Natural killer cell treated with Interleukin-12 subunit alpha and Interleukin-12 subunit beta and Interleukin-15 and Interleukin-18, amount 100 ng/mL, for 72 hours (primary cell): ENCODE data around the gene SNX22. TPM values are rescaled to one million over a fixed set of nuclear protein-coding genes. Genes with fewer than 3 reads are reported as not detected.

Experiments
- ATAC-seq, 2 donors: fragments of 150-1000 bp; cut with Tn5 transposase in 1 of 2; sonication (Bioruptor Pico), chemical (Tn5 transposase) in 1 of 2; 2 replicates each; pipeline ENCODE4 v1.10.0; 2021
- DNase-seq: peaks from one replicate; pipeline ENCODE4 v3.0.0; 2022; ENCODE audit warnings: low spot score
- H3K27ac Mint-ChIP-seq, 2 donors: 1 replicate in 1 of 2; 2 replicates in 1 of 2; pipeline ENCODE4 v1.8.0; 2022; ENCODE audit warnings: mixed read lengths in 2 of 2, mild to moderate bottlenecking in 1 of 2, moderate library complexity in 1 of 2
- H3K27me3 Mint-ChIP-seq, 2 donors: 1 replicate in 1 of 2; 2 replicates in 1 of 2; pipeline ENCODE4 v1.8.0; 2022; ENCODE audit warnings: mixed read lengths in 2 of 2
- H3K36me3 Mint-ChIP-seq: one replicate; pipeline ENCODE4 v1.8.0; 2022; ENCODE audit warnings: mixed read lengths
- H3K4me1 Mint-ChIP-seq, 2 donors: 1 replicate in 1 of 2; 2 replicates in 1 of 2; pipeline ENCODE4 v1.8.0; 2022; ENCODE audit warnings: low read depth in 2 of 2, mixed read lengths in 2 of 2, mild to moderate bottlenecking in 1 of 2
- H3K4me3 Mint-ChIP-seq: one replicate; pipeline ENCODE4 v1.8.0; 2022; ENCODE audit warnings: mixed read lengths
- H3K9me3 Mint-ChIP-seq: 2 replicates; pipeline ENCODE4 v1.8.0; 2022; ENCODE audit warnings: mixed read lengths
- total RNA-seq, 2 donors: library from RNA; stranded (reverse); gene quantifications; one replicate each; pipeline ENCODE4 v1.2.3, GENCODE V29; 2022

SNX22 gene
- total RNA-seq, 2 donors from 2014 or later = 0.07 TPM; not detected in 1

- Mint-ChIP-seq H3K27ac (no peak overlapping the region), H3K4me1 (peaks cover 7 to 9% of the 10 kb centered on the region in 2 donors), H3K36me3 (peaks cover 20% of the 10 kb centered on the region), H3K9me3 (no peaks in the 10 kb centered on the region), H3K27me3 (no peaks in the 10 kb centered on the region), H3K4me3 (no peak overlapping the region)
- DNase-seq (no peak), ATAC-seq (no peak)
Measured at GRCh38 chr15:64122444-64122843, 29.1 kb upstream of the SNX22 start.

- DNase-seq (no peak), ATAC-seq (no peak)
- no peaks in the 10 kb centered on the region for H3K27me3 Mint-ChIP-seq
- H3K9me3 Mint-ChIP-seq = no peaks in the 10 kb centered on the region
- H3K4me1 Mint-ChIP-seq = peaks cover 8 to 9% of the 10 kb centered on the region in 2 donors
- H3K4me3 Mint-ChIP-seq = no peak overlapping the region
- H3K27ac Mint-ChIP-seq = no peak overlapping the region
- H3K36me3 Mint-ChIP-seq = peaks cover 22% of the 10 kb centered on the region
Measured at GRCh38 chr15:64122936-64123351, 28.6 kb upstream of the SNX22 start.

- Mint-ChIP-seq H3K4me3 (no peak overlapping the region), H3K36me3 (peaks cover 16% of the 10 kb centered on the region), H3K4me1 (peaks cover 4 to 8% of the 10 kb centered on the region in 2 donors), H3K9me3 (no peaks in the 10 kb centered on the region), H3K27me3 (no peaks in the 10 kb centered on the region), H3K27ac (no peak overlapping the region)
- DNase-seq (no peak), ATAC-seq (no peak)
Measured at GRCh38 chr15:64125978-64126377, 25.6 kb upstream of the SNX22 start.

- DNase-seq (no peak), ATAC-seq (no peak)
- peaks cover 4 to 8% of the 10 kb centered on the region in 2 donors for H3K4me1 Mint-ChIP-seq
- no peak overlapping the region for H3K27ac Mint-ChIP-seq
- no peaks in the 10 kb centered on the region for H3K27me3 Mint-ChIP-seq
- no peaks in the 10 kb centered on the region for H3K9me3 Mint-ChIP-seq
- H3K36me3 Mint-ChIP-seq = peaks cover 18% of the 10 kb centered on the region
- H3K4me3 Mint-ChIP-seq = no peak overlapping the region
Measured at GRCh38 chr15:64127521-64128270, 23.8 kb upstream of the SNX22 start.

GRCh38 chr15:64130159-64130558 lies 21.4 kb upstream of the SNX22 start:
- no peak for ATAC-seq
- Mint-ChIP-seq H3K4me3 (no peak overlapping the region), H3K4me1 (peaks cover 4 to 8% of the 10 kb centered on the region in 2 donors), H3K27me3 (no peaks in the 10 kb centered on the region), H3K27ac (no peak overlapping the region), H3K36me3 (peaks cover 18% of the 10 kb centered on the region), H3K9me3 (no peaks in the 10 kb centered on the region)
- DNase-seq = no peak

- Mint-ChIP-seq H3K4me3 (no peak overlapping the region), H3K27me3 (no peaks in the 10 kb centered on the region), H3K4me1 (peaks cover 4 to 8% of the 10 kb centered on the region in 2 donors), H3K27ac (no peak overlapping the region), H3K9me3 (no peaks in the 10 kb centered on the region), H3K36me3 (peaks cover 18% of the 10 kb centered on the region)
- no peak for DNase-seq
- ATAC-seq = no peak
Measured at GRCh38 chr15:64131547-64131946, 20.0 kb upstream of the SNX22 start.

- Mint-ChIP-seq H3K36me3 (peaks cover 16% of the 10 kb centered on the region), H3K4me3 (no peak overlapping the region), H3K27ac (no peak overlapping the region), H3K4me1 (peaks cover 4 to 8% of the 10 kb centered on the region in 2 donors), H3K9me3 (no peaks in the 10 kb centered on the region), H3K27me3 (no peaks in the 10 kb centered on the region)
- no peak for ATAC-seq
- DNase-seq = no peak
Measured at GRCh38 chr15:64132217-64132616, 19.3 kb upstream of the SNX22 start.

- Mint-ChIP-seq H3K4me1 (no peaks in the 10 kb centered on the region), H3K27me3 (no peaks in the 10 kb centered on the region), H3K27ac (no peak overlapping the region), H3K4me3 (no peak overlapping the region), H3K36me3 (peaks cover 14% of the 10 kb centered on the region), H3K9me3 (no peaks in the 10 kb centered on the region)
- DNase-seq (no peak), ATAC-seq (no peak)
Measured at GRCh38 chr15:64133623-64134344, 17.7 kb upstream of the SNX22 start.

- H3K27me3 Mint-ChIP-seq = no peaks in the 10 kb centered on the region
- no peaks in the 10 kb centered on the region for H3K9me3 Mint-ChIP-seq
- H3K4me1 Mint-ChIP-seq = no peaks in the 10 kb centered on the region
- DNase-seq (no peak), ATAC-seq (no peak)
- H3K27ac Mint-ChIP-seq = no peak overlapping the region
- H3K4me3 Mint-ChIP-seq = no peak overlapping the region
- peaks cover 14% of the 10 kb centered on the region for H3K36me3 Mint-ChIP-seq
Measured at GRCh38 chr15:64134345-64134829, 17.1 kb upstream of the SNX22 start.

- Mint-ChIP-seq H3K4me1 (no peaks in the 10 kb centered on the region), H3K27me3 (no peaks in the 10 kb centered on the region), H3K36me3 (peaks cover 14% of the 10 kb centered on the region), H3K4me3 (no peak overlapping the region), H3K27ac (no peak overlapping the region), H3K9me3 (no peaks in the 10 kb centered on the region)
- no peak for ATAC-seq
- no peak for DNase-seq
Measured at GRCh38 chr15:64136347-64136746, 15.2 kb upstream of the SNX22 start.

GRCh38 chr15:64137226-64137833 lies 14.2 kb upstream of the SNX22 start:
- DNase-seq = no peak
- Mint-ChIP-seq H3K27ac (no peak overlapping the region), H3K27me3 (no peaks in the 10 kb centered on the region), H3K4me1 (no peaks in the 10 kb centered on the region), H3K4me3 (no peak overlapping the region), H3K9me3 (no peaks in the 10 kb centered on the region), H3K36me3 (peaks cover 8% of the 10 kb centered on the region)
- peak; percentile 23 to 50 for ATAC-seq

- Mint-ChIP-seq H3K27me3 (no peaks in the 10 kb centered on the region), H3K36me3 (peaks cover 6% of the 10 kb centered on the region), H3K27ac (no peak overlapping the region), H3K9me3 (no peaks in the 10 kb centered on the region), H3K4me1 (no peaks in the 10 kb centered on the region), H3K4me3 (no peak overlapping the region)
- ATAC-seq (no peak), DNase-seq (no peak)
Measured at GRCh38 chr15:64138331-64138941, 13.1 kb upstream of the SNX22 start.

GRCh38 chr15:64141798-64142512 lies 9.6 kb upstream of the SNX22 start:
- DNase-seq (no peak), ATAC-seq (no peak)
- Mint-ChIP-seq H3K4me3 (no peak overlapping the region), H3K27ac (peak overlapping the region in 1 of 2 donors; percentile 15), H3K36me3 (peaks cover 6% of the 10 kb centered on the region), H3K4me1 (no peaks in the 10 kb centered on the region), H3K9me3 (no peaks in the 10 kb centered on the region), H3K27me3 (no peaks in the 10 kb centered on the region)
